Osteocyte (in vitro differentiated cells): Measurements from ENCODE around the gene IGF1R. TPM values are rescaled to one million over a fixed set of nuclear protein-coding genes. Genes with fewer than 3 reads are reported as not detected.

Experiments used
- DNase-seq: peaks from one replicate; pipeline ENCODE4 v3.0.0; 2021; ENCODE audit warnings: mixed read lengths; ENCODE audit not compliant: unreplicated experiment; ENCODE audit errors: extremely low spot score
- H3K27ac Mint-ChIP-seq: one replicate; pipeline ENCODE4 v1.8.0; 2021; ENCODE audit warnings: mild to moderate bottlenecking, mixed read lengths; ENCODE audit not compliant: unreplicated experiment
- H3K27me3 Mint-ChIP-seq: one replicate; pipeline ENCODE4 v1.8.0; 2021; ENCODE audit warnings: mixed read lengths; ENCODE audit not compliant: unreplicated experiment
- H3K36me3 Mint-ChIP-seq: one replicate; pipeline ENCODE4 v1.8.0; 2021; ENCODE audit warnings: mixed read lengths; ENCODE audit not compliant: unreplicated experiment
- H3K4me1 Mint-ChIP-seq: one replicate; pipeline ENCODE4 v1.8.0; 2021; ENCODE audit warnings: mixed read lengths; ENCODE audit not compliant: unreplicated experiment
- H3K4me3 Mint-ChIP-seq: one replicate; pipeline ENCODE4 v1.8.0; 2021; ENCODE audit warnings: mild to moderate bottlenecking, moderate library complexity, mixed read lengths; ENCODE audit not compliant: unreplicated experiment
- H3K9me3 Mint-ChIP-seq: one replicate; pipeline ENCODE4 v1.8.0; 2021; ENCODE audit warnings: mixed read lengths; ENCODE audit not compliant: unreplicated experiment
- CTCF ChIP-seq: fragments of 200-600 bp; sonication (generic); IDR thresholded peaks from 2 replicates; pipeline ENCODE4 v1.5.0; 2021; ENCODE audit warnings: antibody characterized with exemption, mild to moderate bottlenecking, moderate library complexity
- total RNA-seq: library from RNA; stranded (reverse); gene quantifications from 2 replicates; pipeline ENCODE4 v1.2.1, GENCODE V29; 2021

Gene IGF1R
- total RNA-seq, 1 donor from 2014 or later, result 174 TPM

DNA sequence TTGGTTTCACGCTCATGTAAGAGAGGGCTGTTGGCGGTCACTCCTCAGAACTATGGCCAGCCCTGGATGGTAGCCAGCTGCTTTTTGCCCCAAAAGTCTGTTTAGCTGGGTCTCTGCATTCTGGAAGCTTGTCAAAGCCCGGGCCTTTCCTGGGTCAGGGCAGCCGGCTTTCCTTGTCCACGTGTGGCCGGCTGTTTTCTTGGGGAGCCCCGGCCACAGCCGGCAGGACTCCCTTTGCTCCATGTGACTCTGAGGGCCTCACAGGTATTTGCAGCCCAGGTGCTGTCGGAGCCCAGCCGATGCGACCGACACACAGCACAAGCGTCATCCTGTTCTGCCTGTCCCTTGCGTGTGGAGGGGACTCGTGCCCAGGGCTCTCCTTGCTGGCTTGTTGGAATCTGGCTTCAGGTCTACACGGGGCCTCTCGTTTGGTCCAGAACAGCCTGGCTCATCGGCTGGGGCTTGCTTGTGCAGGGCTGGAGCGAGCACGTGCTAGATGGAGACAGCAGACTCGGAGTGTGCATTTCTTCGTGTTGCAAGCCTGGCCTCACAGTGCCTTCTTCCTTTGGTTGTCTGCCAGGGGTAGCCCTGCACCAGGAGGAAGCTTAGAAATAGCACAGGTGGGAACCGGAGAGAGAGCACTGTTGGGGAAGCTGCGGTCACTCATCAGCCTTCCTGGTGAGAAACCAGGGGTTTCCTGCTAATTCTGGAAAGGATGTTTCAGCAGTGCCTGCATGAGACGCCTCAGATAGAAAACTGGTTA lies 307.8 kb downstream of the IGF1R start:
- no peak for TF ChIP-seq CTCF
- Mint-ChIP-seq H3K4me1 (peaks cover 22% of the 10 kb centered on the region), H3K36me3 (peaks cover 51% of the 10 kb centered on the region), H3K9me3 (peaks cover 1% of the 10 kb centered on the region), H3K27me3 (no peaks in the 10 kb centered on the region), H3K4me3 (no peak overlapping the region), H3K27ac (peak overlapping the region; percentile 4)
- no peak for DNase-seq

DNA sequence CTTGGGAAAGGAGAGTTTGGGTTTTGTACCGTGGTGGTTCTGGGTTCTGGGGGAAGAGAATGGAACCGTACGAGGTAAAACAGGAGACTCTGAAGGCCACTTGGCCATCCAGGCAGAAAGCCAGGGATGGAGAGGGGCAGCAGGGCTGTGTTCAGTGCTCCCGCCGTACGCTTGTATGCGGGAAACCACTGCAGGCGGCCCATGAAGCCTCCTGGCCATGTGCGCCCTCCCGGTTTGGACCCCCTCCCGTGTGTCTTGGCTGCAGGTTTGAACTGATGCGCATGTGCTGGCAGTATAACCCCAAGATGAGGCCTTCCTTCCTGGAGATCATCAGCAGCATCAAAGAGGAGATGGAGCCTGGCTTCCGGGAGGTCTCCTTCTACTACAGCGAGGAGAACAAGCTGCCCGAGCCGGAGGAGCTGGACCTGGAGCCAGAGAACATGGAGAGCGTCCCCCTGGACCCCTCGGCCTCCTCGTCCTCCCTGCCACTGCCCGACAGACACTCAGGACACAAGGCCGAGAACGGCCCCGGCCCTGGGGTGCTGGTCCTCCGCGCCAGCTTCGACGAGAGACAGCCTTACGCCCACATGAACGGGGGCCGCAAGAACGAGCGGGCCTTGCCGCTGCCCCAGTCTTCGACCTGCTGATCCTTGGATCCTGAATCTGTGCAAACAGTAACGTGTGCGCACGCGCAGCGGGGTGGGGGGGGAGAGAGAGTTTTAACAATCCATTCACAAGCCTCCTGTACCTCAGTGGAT lies 308.6 kb downstream of the IGF1R start:
- no peak for DNase-seq
- Mint-ChIP-seq H3K27ac (no peak overlapping the region), H3K36me3 (peaks cover 59% of the 10 kb centered on the region), H3K27me3 (no peaks in the 10 kb centered on the region), H3K9me3 (peaks cover 9% of the 10 kb centered on the region), H3K4me1 (peaks cover 22% of the 10 kb centered on the region), H3K4me3 (no peak overlapping the region)
- no peak for TF ChIP-seq CTCF

GRCh38 chr15:98957655-98958054 lies 309.3 kb downstream of the IGF1R start:
- Mint-ChIP-seq H3K4me1 (peaks cover 19% of the 10 kb centered on the region), H3K27ac (no peak overlapping the region), H3K36me3 (peaks cover 62% of the 10 kb centered on the region), H3K4me3 (no peak overlapping the region), H3K9me3 (peaks cover 9% of the 10 kb centered on the region), H3K27me3 (no peaks in the 10 kb centered on the region)
- no peak for DNase-seq
- TF ChIP-seq CTCF, result no peak

DNA sequence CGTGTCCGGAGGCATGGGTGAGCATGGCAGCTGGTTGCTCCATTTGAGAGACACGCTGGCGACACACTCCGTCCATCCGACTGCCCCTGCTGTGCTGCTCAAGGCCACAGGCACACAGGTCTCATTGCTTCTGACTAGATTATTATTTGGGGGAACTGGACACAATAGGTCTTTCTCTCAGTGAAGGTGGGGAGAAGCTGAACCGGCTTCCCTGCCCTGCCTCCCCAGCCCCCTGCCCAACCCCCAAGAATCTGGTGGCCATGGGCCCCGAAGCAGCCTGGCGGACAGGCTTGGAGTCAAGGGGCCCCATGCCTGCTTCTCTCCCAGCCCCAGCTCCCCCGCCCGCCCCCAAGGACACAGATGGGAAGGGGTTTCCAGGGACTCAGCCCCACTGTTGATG lies 309.7 kb downstream of the IGF1R start:
- no peak for DNase-seq
- Mint-ChIP-seq H3K27ac (no peak overlapping the region), H3K4me3 (no peak overlapping the region), H3K36me3 (peaks cover 63% of the 10 kb centered on the region), H3K27me3 (no peaks in the 10 kb centered on the region), H3K4me1 (peaks cover 19% of the 10 kb centered on the region), H3K9me3 (peaks cover 9% of the 10 kb centered on the region)
- no peak for TF ChIP-seq CTCF
